GM21367 (cell line): ENCODE measurements around the gene POLR3A.

Experiments
- ATAC-seq: cut with Tn5 transposase; IDR thresholded peaks from one replicate; pipeline ENCODE4 v1.9.1; 2021; ENCODE audit not compliant: unreplicated experiment

Gene POLR3A

GRCh38 chr10:77922055-77922454 lies 107.3 kb downstream of the POLR3A start:
- no peak for ATAC-seq

DNA sequence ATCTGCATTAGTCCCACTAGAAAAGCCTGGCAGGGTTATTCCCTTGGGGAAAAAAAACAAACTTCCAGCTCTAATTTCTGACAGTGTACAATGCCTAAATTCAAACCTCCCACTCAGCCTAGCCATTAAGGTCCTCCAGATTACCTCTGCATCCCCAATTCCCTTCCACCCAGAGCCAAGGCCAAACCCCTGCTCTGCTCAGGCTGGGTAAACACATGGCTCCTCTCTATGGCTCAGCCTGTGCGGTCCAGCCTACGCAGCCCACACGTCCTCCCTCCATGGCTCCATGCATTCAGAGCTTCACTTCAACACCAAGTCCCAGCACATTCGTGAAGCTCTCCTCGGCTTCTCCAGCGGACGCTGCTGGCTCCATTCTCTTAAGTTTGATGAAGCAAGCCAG lies 107.9 kb downstream of the POLR3A start:
- no peak for ATAC-seq

DNA sequence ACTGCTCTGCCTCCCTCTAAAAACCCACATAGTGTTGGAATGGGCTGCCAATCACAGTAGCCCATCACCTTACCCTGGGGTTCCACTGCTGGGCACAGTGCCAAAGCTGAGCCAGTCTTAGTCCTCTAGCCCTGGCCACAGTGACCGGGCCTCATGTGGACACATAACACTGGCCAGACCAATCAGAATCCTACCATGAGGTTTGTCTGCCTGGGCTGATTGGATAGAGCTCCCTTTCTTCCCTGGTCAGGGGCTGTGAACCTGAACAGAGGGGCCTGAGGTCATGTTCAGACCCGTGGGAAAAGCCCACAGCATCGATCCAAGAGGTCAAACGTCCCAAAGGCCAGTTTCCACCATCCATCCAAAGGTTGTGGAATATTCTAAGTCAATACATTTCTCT lies 108.8 kb downstream of the POLR3A start:
- ATAC-seq, result no peak

GRCh38 chr10:77919713-77920108 lies 109.6 kb downstream of the POLR3A start:
- no peak for ATAC-seq
